ENCODE measurements around the gene KCNIP1.

DNA sequence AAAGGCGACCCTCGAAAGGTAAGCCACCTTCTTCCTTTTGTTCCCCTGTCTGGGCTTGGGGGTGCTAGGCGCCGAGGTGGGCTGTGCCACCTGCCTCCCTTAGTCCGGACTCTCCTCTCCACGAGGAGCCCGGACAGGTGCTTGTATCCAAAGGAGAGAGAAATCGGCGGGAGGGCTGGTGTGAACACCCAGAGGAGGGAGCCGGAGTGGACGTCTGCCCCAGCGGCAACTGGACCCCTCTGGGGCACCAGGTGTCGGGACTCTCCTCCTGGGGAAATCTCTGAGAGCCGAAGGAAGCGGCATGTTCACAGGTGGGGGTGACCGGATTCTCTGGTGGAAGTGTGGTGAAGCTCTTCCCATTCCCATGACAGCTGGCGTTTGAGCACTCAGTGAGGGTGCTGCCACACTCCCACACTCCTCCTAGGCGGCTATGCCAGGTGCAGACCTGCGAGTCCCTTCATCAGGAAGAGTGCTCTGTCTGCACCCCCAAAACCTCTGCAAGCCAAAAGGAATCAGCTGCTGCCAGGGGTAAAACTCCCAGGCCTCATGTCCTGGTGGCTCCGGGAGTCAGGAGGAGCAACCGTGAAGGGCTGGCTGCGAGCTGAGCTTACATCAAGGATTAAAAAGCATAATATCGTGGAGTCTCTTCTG is 921 bp downstream of the KCNIP1 start:
- TF ChIP-seq GATA2 (IDR thresholded peaks at IDR 0.05; ENCODE audit: low read depth, low read length) (no peak), GATA3 (IDR thresholded peaks at IDR 0.05; ENCODE audit: low read depth, low read length) (no peak)

Measured in SH-SY5Y (cell line).